ENCODE data around the gene CFAP57.

Gene CFAP57

GRCh38 chr1:43225168-43225567, 53.0 kb downstream of the CFAP57 start:
- CTCF ChIA-PET, result interaction anchor here (0.8 kb wide), 1 partner anchor 189 kb away, joined by 3 read pairs; no protein-coding TSS in a partner anchor
- TF ChIP-seq TARDBP (IDR thresholded peaks at IDR 0.05), result no peak
- no peak for TF ChIP-seq SUZ12 (IDR thresholded peaks at IDR 0.05)
- TF ChIP-seq FOXA1 (IDR thresholded peaks at IDR 0.05), result no peak
- no peak for TF ChIP-seq LEF1 (IDR thresholded peaks at IDR 0.05; ENCODE audit: borderline replicate concordance)
- no peak for TF ChIP-seq NFRKB (IDR thresholded peaks at IDR 0.05)
- TF ChIP-seq L3MBTL2 (conservative IDR thresholded peaks at IDR 0.05), result no peak
- no peak for TF ChIP-seq BHLHE40 (IDR thresholded peaks at IDR 0.05; ENCODE audit: borderline replicate concordance)
- no peak for TF ChIP-seq HDGF (IDR thresholded peaks at IDR 0.05; ENCODE audit: borderline replicate concordance)
- no peak for TF ChIP-seq SP1 (IDR thresholded peaks at IDR 0.05)
- TF ChIP-seq FOXM1 (IDR thresholded peaks at IDR 0.05; ENCODE audit: borderline replicate concordance), result no peak
- POLR2A ChIA-PET, result no interaction called here
- DNase-seq (ENCODE audit: extremely low spot score), result no peak

GRCh38 chr1:43227143-43227764, 55.1 kb downstream of the CFAP57 start:
- TF ChIP-seq ZNF384 (IDR thresholded peaks at IDR 0.05) (peak; percentile 89), NFRKB (IDR thresholded peaks at IDR 0.05) (no peak)
- ChIA-PET POLR2A (interaction anchor here (1.0 to 1.5 kb wide), 2 partner anchors 187 to 303 kb away, joined by 3 to 7 read pairs; no protein-coding TSS in a partner anchor), CTCF (interaction anchor here (0.6 to 1.9 kb wide), 8 partner anchors 17 to 750 kb away, joined by 3 to 19 read pairs (median 4); no protein-coding TSS in a partner anchor)
- DNase-seq (ENCODE audit: extremely low spot score), result peak; percentile 82

- ChIA-PET CTCF (interaction anchor here (1.6 kb wide), 1 partner anchor 184 kb away, joined by 6 read pairs; no protein-coding TSS in a partner anchor), POLR2A (no interaction called here)
- no peak for TF ChIP-seq LEF1 (IDR thresholded peaks at IDR 0.05; ENCODE audit: borderline replicate concordance)
- TF ChIP-seq BHLHE40 (IDR thresholded peaks at IDR 0.05; ENCODE audit: borderline replicate concordance), result no peak
- TF ChIP-seq PKNOX1 (IDR thresholded peaks at IDR 0.05), result no peak
- no peak for TF ChIP-seq FOXA1 (IDR thresholded peaks at IDR 0.05)
- TF ChIP-seq NFRKB (IDR thresholded peaks at IDR 0.05), result no peak
- TF ChIP-seq FOXK2 (IDR thresholded peaks at IDR 0.05), result no peak
- TF ChIP-seq TARDBP (IDR thresholded peaks at IDR 0.05), result no peak
- TF ChIP-seq SP1 (IDR thresholded peaks at IDR 0.05), result no peak
- TF ChIP-seq CTBP1 (IDR thresholded peaks at IDR 0.05; ENCODE audit: borderline replicate concordance), result no peak
- TF ChIP-seq SUZ12 (IDR thresholded peaks at IDR 0.05), result no peak
- no peak for TF ChIP-seq ZNF384 (IDR thresholded peaks at IDR 0.05)
- TF ChIP-seq FOXM1 (IDR thresholded peaks at IDR 0.05; ENCODE audit: borderline replicate concordance), result no peak
- TF ChIP-seq L3MBTL2 (conservative IDR thresholded peaks at IDR 0.05), result no peak
- TF ChIP-seq ARNT (IDR thresholded peaks at IDR 0.05), result no peak
- no peak for TF ChIP-seq ELF4 (IDR thresholded peaks at IDR 0.05)
- TF ChIP-seq HDGF (IDR thresholded peaks at IDR 0.05; ENCODE audit: borderline replicate concordance), result no peak
- DNase-seq (ENCODE audit: extremely low spot score), result no peak
Observed at GRCh38 chr1:43229826-43230780, 58.0 kb downstream of the CFAP57 start.

GRCh38 chr1:43232074-43232473, 59.9 kb downstream of the CFAP57 start:
- no peak for DNase-seq (ENCODE audit: extremely low spot score)
- POLR2A ChIA-PET, result no interaction called here
- CTCF ChIA-PET, result no interaction called here
- TF ChIP-seq FOXK2 (IDR thresholded peaks at IDR 0.05) (no peak), FOXM1 (IDR thresholded peaks at IDR 0.05; ENCODE audit: borderline replicate concordance) (no peak), L3MBTL2 (conservative IDR thresholded peaks at IDR 0.05) (no peak), LEF1 (IDR thresholded peaks at IDR 0.05; ENCODE audit: borderline replicate concordance) (no peak), SP1 (IDR thresholded peaks at IDR 0.05) (no peak), SUZ12 (IDR thresholded peaks at IDR 0.05) (no peak), NFRKB (IDR thresholded peaks at IDR 0.05) (no peak), HDGF (IDR thresholded peaks at IDR 0.05; ENCODE audit: borderline replicate concordance) (no peak), PKNOX1 (IDR thresholded peaks at IDR 0.05) (no peak), CTBP1 (IDR thresholded peaks at IDR 0.05; ENCODE audit: borderline replicate concordance) (no peak), ZNF384 (IDR thresholded peaks at IDR 0.05) (no peak), BHLHE40 (IDR thresholded peaks at IDR 0.05; ENCODE audit: borderline replicate concordance) (no peak), ARNT (IDR thresholded peaks at IDR 0.05) (no peak), FOXA1 (IDR thresholded peaks at IDR 0.05) (no peak)

- no peak for DNase-seq (ENCODE audit: extremely low spot score)
- ChIA-PET POLR2A (no interaction called here), CTCF (no interaction called here)
- TF ChIP-seq LEF1 (IDR thresholded peaks at IDR 0.05; ENCODE audit: borderline replicate concordance) (no peak), L3MBTL2 (conservative IDR thresholded peaks at IDR 0.05) (no peak), ARNT (IDR thresholded peaks at IDR 0.05) (no peak), FOXM1 (IDR thresholded peaks at IDR 0.05; ENCODE audit: borderline replicate concordance) (no peak), SUZ12 (IDR thresholded peaks at IDR 0.05) (no peak), HDGF (IDR thresholded peaks at IDR 0.05; ENCODE audit: borderline replicate concordance) (no peak), CTBP1 (IDR thresholded peaks at IDR 0.05; ENCODE audit: borderline replicate concordance) (no peak), NFRKB (IDR thresholded peaks at IDR 0.05) (no peak), BHLHE40 (IDR thresholded peaks at IDR 0.05; ENCODE audit: borderline replicate concordance) (no peak), ZNF384 (IDR thresholded peaks at IDR 0.05) (no peak), ELF4 (IDR thresholded peaks at IDR 0.05) (no peak)
Observed at GRCh38 chr1:43232482-43232881, 60.4 kb downstream of the CFAP57 start.

- CTCF ChIA-PET, result no interaction called here
- POLR2A ChIA-PET, result interaction anchor here (0.7 kb wide), 1 partner anchor 181 kb away, joined by 3 read pairs; no protein-coding TSS in a partner anchor
- DNase-seq (ENCODE audit: extremely low spot score), result no peak
- TF ChIP-seq ZNF384 (IDR thresholded peaks at IDR 0.05) (no peak), ELF4 (IDR thresholded peaks at IDR 0.05) (no peak), FOXA1 (IDR thresholded peaks at IDR 0.05) (no peak), HDGF (IDR thresholded peaks at IDR 0.05; ENCODE audit: borderline replicate concordance) (no peak), BHLHE40 (IDR thresholded peaks at IDR 0.05; ENCODE audit: borderline replicate concordance) (no peak), PKNOX1 (IDR thresholded peaks at IDR 0.05) (no peak), ARNT (IDR thresholded peaks at IDR 0.05) (no peak), SUZ12 (IDR thresholded peaks at IDR 0.05) (no peak), FOXM1 (IDR thresholded peaks at IDR 0.05; ENCODE audit: borderline replicate concordance) (no peak), TARDBP (IDR thresholded peaks at IDR 0.05) (no peak), SP1 (IDR thresholded peaks at IDR 0.05) (no peak), LEF1 (IDR thresholded peaks at IDR 0.05; ENCODE audit: borderline replicate concordance) (no peak), NFRKB (IDR thresholded peaks at IDR 0.05) (no peak), CTBP1 (IDR thresholded peaks at IDR 0.05; ENCODE audit: borderline replicate concordance) (no peak), L3MBTL2 (conservative IDR thresholded peaks at IDR 0.05) (no peak), FOXK2 (IDR thresholded peaks at IDR 0.05) (no peak)
Observed at GRCh38 chr1:43233631-43234030, 61.5 kb downstream of the CFAP57 start.
